Measurements from ENCODE around the gene COL4A2. TPM values are rescaled to one million over a fixed set of nuclear protein-coding genes. Genes with fewer than 3 reads are reported as not detected.

Gene COL4A2
- total RNA-seq, 1 donor from 2014 or later = 7.6 TPM

GRCh38 chr13:110432522-110432921 is 125.4 kb downstream of the COL4A2 start:
- Histone ChIP-seq H3K36me3 (ENCODE audit: control insufficient read depth, insufficient read depth, low read length) (peaks cover 2% of the 10 kb centered on the region), H3K4me3 (ENCODE audit: low read depth, low read length) (no peak overlapping the region), H3K27me3 (ENCODE audit: control insufficient read depth, insufficient read depth, low read length) (no peaks in the 10 kb centered on the region)
- FAIRE-seq (no peak), DNase-seq (ENCODE audit: low read depth) (no peak)
- TF ChIP-seq, protein P1, sequence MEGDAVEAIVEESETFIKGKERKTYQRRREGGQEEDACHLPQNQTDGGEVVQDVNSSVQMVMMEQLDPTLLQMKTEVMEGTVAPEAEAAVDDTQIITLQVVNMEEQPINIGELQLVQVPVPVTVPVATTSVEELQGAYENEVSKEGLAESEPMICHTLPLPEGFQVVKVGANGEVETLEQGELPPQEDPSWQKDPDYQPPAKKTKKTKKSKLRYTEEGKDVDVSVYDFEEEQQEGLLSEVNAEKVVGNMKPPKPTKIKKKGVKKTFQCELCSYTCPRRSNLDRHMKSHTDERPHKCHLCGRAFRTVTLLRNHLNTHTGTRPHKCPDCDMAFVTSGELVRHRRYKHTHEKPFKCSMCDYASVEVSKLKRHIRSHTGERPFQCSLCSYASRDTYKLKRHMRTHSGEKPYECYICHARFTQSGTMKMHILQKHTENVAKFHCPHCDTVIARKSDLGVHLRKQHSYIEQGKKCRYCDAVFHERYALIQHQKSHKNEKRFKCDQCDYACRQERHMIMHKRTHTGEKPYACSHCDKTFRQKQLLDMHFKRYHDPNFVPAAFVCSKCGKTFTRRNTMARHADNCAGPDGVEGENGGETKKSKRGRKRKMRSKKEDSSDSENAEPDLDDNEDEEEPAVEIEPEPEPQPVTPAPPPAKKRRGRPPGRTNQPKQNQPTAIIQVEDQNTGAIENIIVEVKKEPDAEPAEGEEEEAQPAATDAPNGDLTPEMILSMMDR (IDR thresholded peaks at IDR 0.05; ENCODE audit: insufficient read depth, low read length, severe bottlenecking) = no peak

DNA sequence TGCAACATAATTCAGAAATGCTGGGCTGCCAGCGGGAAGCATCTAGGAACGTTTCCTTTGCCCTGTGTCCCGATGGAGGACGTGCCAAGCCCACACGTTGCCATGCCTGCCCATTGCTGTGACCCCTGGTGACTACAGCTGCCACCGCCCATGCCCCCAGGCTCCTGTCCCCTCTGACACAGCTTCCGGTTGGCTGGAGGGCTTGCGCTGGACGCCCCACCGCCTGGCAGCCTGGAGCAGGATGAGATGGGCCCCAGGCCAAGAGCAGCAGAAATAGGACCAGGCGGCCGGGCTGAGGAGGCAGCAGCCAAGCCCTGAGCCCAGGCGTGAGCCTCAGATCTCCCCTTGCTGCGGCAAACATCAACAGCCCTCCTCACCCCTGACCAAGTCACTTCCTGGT is 125.9 kb downstream of the COL4A2 start:
- TF ChIP-seq, protein P1 (IDR thresholded peaks at IDR 0.05; ENCODE audit: insufficient read depth, low read length, severe bottlenecking) = no peak
- Histone ChIP-seq H3K36me3 (ENCODE audit: control insufficient read depth, insufficient read depth, low read length) (peaks cover 2% of the 10 kb centered on the region), H3K27me3 (ENCODE audit: control insufficient read depth, insufficient read depth, low read length) (no peaks in the 10 kb centered on the region), H3K4me3 (ENCODE audit: low read depth, low read length) (no peak overlapping the region)
- no peak for FAIRE-seq
- no peak for DNase-seq (ENCODE audit: low read depth)

DNA sequence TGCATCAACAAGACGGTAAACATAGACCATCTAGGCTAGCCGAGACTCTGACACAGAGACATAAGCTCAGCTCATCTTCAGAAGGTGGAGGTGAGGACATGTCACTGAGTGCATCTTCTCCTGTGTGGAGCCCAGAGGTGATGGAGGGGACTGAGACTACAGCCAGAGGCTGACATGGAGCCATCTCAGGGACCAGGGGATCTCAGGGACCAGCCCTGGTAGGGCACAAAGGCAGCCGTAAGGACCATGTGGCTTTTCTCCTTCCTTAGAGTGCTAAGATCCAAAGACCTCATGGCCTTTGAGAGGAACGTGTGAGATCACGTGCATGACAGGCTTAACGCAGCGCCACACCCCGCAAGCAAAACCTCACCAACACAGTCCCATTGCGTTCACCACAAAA is 127.5 kb downstream of the COL4A2 start:
- FAIRE-seq (peak; percentile 92), DNase-seq (ENCODE audit: low read depth) (no peak)
- Histone ChIP-seq H3K36me3 (ENCODE audit: control insufficient read depth, insufficient read depth, low read length) (peaks cover 4% of the 10 kb centered on the region), H3K4me3 (ENCODE audit: low read depth, low read length) (no peak overlapping the region), H3K27me3 (ENCODE audit: control insufficient read depth, insufficient read depth, low read length) (no peaks in the 10 kb centered on the region)
- TF ChIP-seq, protein P1 (IDR thresholded peaks at IDR 0.05; ENCODE audit: insufficient read depth, low read length, severe bottlenecking) = no peak

- TF ChIP-seq, protein P1 (IDR thresholded peaks at IDR 0.05; ENCODE audit: insufficient read depth, low read length, severe bottlenecking) = no peak
- peaks cover 4% of the 10 kb centered on the region for H3K36me3 ChIP-seq (ENCODE audit: control insufficient read depth, insufficient read depth, low read length)
- H3K27me3 ChIP-seq (ENCODE audit: control insufficient read depth, insufficient read depth, low read length) = no peaks in the 10 kb centered on the region
- no peak overlapping the region for H3K4me3 ChIP-seq (ENCODE audit: low read depth, low read length)
- DNase-seq (ENCODE audit: low read depth) (no peak), FAIRE-seq (no peak)
These were observed 128.2 kb downstream of the COL4A2 start for GRCh38 chr13:110435331-110435730.

DNA sequence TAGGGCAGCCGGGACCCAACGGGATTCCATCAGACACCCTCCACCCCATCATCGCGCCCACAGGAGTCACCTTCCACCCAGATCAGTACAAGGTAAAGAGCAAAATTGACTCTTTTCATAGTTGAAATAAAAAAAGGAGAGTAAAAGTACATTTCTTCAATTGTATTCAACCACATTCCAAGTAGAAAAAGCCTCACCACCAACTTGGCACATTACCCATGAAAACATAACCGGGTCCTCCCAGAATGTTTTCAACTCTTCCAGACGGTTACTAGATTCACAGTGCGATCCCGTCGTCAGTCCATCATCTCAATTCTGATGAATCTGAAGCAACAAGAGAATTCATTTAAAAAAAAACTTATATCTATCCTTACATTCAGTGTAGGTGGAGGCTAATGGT is 129.2 kb downstream of the COL4A2 start:
- Histone ChIP-seq H3K36me3 (ENCODE audit: control insufficient read depth, insufficient read depth, low read length) (peaks cover 4% of the 10 kb centered on the region), H3K4me3 (ENCODE audit: low read depth, low read length) (no peak overlapping the region), H3K27me3 (ENCODE audit: control insufficient read depth, insufficient read depth, low read length) (no peaks in the 10 kb centered on the region)
- no peak for DNase-seq (ENCODE audit: low read depth)
- TF ChIP-seq, protein P1 (IDR thresholded peaks at IDR 0.05; ENCODE audit: insufficient read depth, low read length, severe bottlenecking) = no peak
- no peak for FAIRE-seq

GRCh38 chr13:110436786-110437370 is 129.8 kb downstream of the COL4A2 start:
- Histone ChIP-seq H3K36me3 (ENCODE audit: control insufficient read depth, insufficient read depth, low read length) (peaks cover 4% of the 10 kb centered on the region), H3K27me3 (ENCODE audit: control insufficient read depth, insufficient read depth, low read length) (no peaks in the 10 kb centered on the region), H3K4me3 (ENCODE audit: low read depth, low read length) (no peak overlapping the region)
- DNase-seq (ENCODE audit: low read depth) (no peak), FAIRE-seq (no peak)
- TF ChIP-seq, protein P1 (IDR thresholded peaks at IDR 0.05; ENCODE audit: insufficient read depth, low read length, severe bottlenecking) = no peak
